Panc1 (cell line): ENCODE measurements around the gene HMOX1. TPM values are rescaled to one million over a fixed set of nuclear protein-coding genes. Genes with fewer than 3 reads are reported as not detected.

Experiments
- ATAC-seq: fragments of 200-7000 bp; cut with Tn5 transposase; 2 replicates; pipeline ENCODE4 v1.9.1; 2020; ENCODE audit warnings: mild to moderate bottlenecking, moderate library complexity
- BruUV-seq: library from RNA; stranded (reverse); fragments of 400-500 nt; replicated peaks from 2 replicates; lab custom pipeline; 2021; lab: Mats Ljungman, UMichigan
- CTCF ChIA-PET: fragments of 300-600 bp; sonication (Branson Sonifier 250); formaldehyde crosslinking; loops from one replicate; lab custom pipeline; 2022; ENCODE audit warnings: antibody characterized with exemption; lab: Charles Lee
- POLR2A ChIA-PET: fragments of 300-600 bp; sonication (Branson Sonifier 250); formaldehyde crosslinking; loops from one replicate; lab custom pipeline; 2022; ENCODE audit warnings: antibody characterized with exemption; lab: Charles Lee
- DNase-seq: peaks from one replicate; pipeline ENCODE4 v3.0.0-alpha.2; 2010; ENCODE audit warnings: low read depth, low spot score
- H3K27ac ChIP-seq: 2 replicates; pipeline ENCODE4 v1.5.1; 2011; ENCODE audit warnings: mild to moderate bottlenecking, low read length, inconsistent platforms
- H3K27me3 ChIP-seq: fragments of 200-500 bp; sonication (Bioruptor generic); 2 replicates; pipeline ENCODE4 v1.6.0; 2014; ENCODE audit warnings: low read length, inconsistent platforms; ENCODE audit not compliant: control insufficient read depth, insufficient read depth
- H3K36me3 ChIP-seq: fragments of 200-500 bp; sonication (Bioruptor generic); 2 replicates; pipeline ENCODE4 v1.5.1; 2014; ENCODE audit warnings: inconsistent platforms, mild to moderate bottlenecking, low read length, moderate library complexity; ENCODE audit not compliant: control insufficient read depth, insufficient read depth
- H3K4me1 ChIP-seq: 2 replicates; pipeline ENCODE4 v1.5.1; 2011; ENCODE audit warnings: inconsistent platforms, mild to moderate bottlenecking, low read length, moderate library complexity; ENCODE audit not compliant: control insufficient read depth, insufficient read depth
- H3K4me3 ChIP-seq, 2 experiments: 2 replicates each; pipeline ENCODE4 v1.5.1; 2011 to 2012; ENCODE audit warnings: low read depth in 2 of 2, low read length in 2 of 2, mild to moderate bottlenecking in 2 of 2, inconsistent platforms in 1 of 2, moderate library complexity in 1 of 2
- H3K9me3 ChIP-seq: fragments of 200-500 bp; sonication (Bioruptor generic); 2 replicates; pipeline ENCODE4 v1.5.1; 2014; ENCODE audit warnings: low read depth, mild to moderate bottlenecking, inconsistent platforms, low read length, moderate library complexity; ENCODE audit not compliant: control insufficient read depth, insufficient read depth
- POLR2AphosphoS5 ChIP-seq: IDR thresholded peaks from 2 replicates; pipeline ENCODE4 v1.6.1; 2012; ENCODE audit warnings: mild to moderate bottlenecking, low read depth, low read length, moderate library complexity
- SIN3A ChIP-seq: IDR thresholded peaks from 2 replicates; pipeline ENCODE4 v1.6.1; 2012; ENCODE audit warnings: low read depth, mild to moderate bottlenecking, low read length, moderate library complexity, borderline replicate concordance; ENCODE audit not compliant: insufficient read depth
- TCF7L2 ChIP-seq: IDR thresholded peaks from 2 replicates; pipeline ENCODE4 v1.6.1; 2011; ENCODE audit warnings: mild to moderate bottlenecking, low read depth, low read length, inconsistent platforms
- in situ Hi-C: cut with HindIII; loops from 2 replicates; pipeline ENCODE4 v1.10.0; 2016; ENCODE audit warnings: low sequenced_read_pairs, low pct_unique_long_range_greater_than_20kb
- intact Hi-C: fragments of 100-400 bp; cut with micrococcal nuclease; formaldehyde crosslinking; loops from one replicate; pipeline ENCODE4 v1.10.0; 2022; ENCODE audit not compliant: unreplicated experiment
- total RNA-seq: library from RNA; stranded (reverse); gene quantifications from one replicate; pipeline ENCODE4 v1.2.1, GENCODE V29; 2021; ENCODE audit not compliant: unreplicated experiment
- TF ChIP-seq, protein P1 (sequence below), 2 experiments: IDR thresholded peaks; 2 replicates each; pipeline ENCODE4 v1.6.1; 2011 to 2012; ENCODE audit warnings: low read depth in 2 of 2, control low read depth in 1 of 2, low read length in 1 of 2, mild to moderate bottlenecking in 1 of 2, moderate library complexity in 1 of 2; ENCODE audit not compliant: insufficient read depth in 1 of 2
- TF ChIP-seq, protein P2 (sequence below): fragments of 450-650 bp; IDR thresholded peaks from 2 replicates; pipeline ENCODE4 v1.5.1; 2017; ENCODE audit warnings: mild to moderate bottlenecking

HMOX1 gene
- total RNA-seq, 1 experiment from 2014 or later = 105 TPM

DNA sequence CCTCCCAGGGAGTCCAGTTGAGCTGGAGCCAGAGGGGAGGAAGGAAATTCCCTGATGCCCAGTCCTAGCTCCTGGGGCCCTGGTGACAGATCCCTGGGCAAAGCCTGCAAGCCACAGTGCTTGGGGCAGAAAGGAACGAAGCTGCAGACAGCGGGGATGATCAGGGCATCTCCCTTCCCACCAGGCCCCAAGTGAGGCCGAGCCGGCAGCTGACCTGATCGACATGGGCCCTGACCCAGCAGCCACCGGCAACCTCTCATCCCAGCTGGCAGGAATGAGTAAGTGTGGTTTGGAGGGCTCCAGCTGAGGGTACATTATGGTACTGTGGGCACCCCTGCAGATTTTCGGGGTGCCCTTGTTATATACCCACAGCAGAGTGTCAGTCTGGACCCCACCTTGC, 47.7 kb upstream of the HMOX1 start:
- CTCF ChIA-PET = no interaction called here
- intact Hi-C loops = no loop called here
- POLR2A ChIA-PET = no interaction called here
- no TSS peak for BruUV-seq
- Histone ChIP-seq H3K27ac (no peak overlapping the region), H3K4me1 (no peaks in the 10 kb centered on the region), H3K4me3 (no peak overlapping the region), H3K9me3 (no peaks in the 10 kb centered on the region), H3K36me3 (no peaks in the 10 kb centered on the region; the same call in 1 of the 2 replicates), H3K27me3 (no peaks in the 10 kb centered on the region)
- DNase-seq = no peak
- no peak for ATAC-seq
- in situ Hi-C loops = no loop called here
- TF ChIP-seq, protein P1, sequence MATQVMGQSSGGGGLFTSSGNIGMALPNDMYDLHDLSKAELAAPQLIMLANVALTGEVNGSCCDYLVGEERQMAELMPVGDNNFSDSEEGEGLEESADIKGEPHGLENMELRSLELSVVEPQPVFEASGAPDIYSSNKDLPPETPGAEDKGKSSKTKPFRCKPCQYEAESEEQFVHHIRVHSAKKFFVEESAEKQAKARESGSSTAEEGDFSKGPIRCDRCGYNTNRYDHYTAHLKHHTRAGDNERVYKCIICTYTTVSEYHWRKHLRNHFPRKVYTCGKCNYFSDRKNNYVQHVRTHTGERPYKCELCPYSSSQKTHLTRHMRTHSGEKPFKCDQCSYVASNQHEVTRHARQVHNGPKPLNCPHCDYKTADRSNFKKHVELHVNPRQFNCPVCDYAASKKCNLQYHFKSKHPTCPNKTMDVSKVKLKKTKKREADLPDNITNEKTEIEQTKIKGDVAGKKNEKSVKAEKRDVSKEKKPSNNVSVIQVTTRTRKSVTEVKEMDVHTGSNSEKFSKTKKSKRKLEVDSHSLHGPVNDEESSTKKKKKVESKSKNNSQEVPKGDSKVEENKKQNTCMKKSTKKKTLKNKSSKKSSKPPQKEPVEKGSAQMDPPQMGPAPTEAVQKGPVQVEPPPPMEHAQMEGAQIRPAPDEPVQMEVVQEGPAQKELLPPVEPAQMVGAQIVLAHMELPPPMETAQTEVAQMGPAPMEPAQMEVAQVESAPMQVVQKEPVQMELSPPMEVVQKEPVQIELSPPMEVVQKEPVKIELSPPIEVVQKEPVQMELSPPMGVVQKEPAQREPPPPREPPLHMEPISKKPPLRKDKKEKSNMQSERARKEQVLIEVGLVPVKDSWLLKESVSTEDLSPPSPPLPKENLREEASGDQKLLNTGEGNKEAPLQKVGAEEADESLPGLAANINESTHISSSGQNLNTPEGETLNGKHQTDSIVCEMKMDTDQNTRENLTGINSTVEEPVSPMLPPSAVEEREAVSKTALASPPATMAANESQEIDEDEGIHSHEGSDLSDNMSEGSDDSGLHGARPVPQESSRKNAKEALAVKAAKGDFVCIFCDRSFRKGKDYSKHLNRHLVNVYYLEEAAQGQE (IDR thresholded peaks at IDR 0.05; ENCODE audit: insufficient read depth in 1 of 2, low read depth in 2 of 2, low read length in 1 of 2) = no peak
- TF ChIP-seq, protein P2, sequence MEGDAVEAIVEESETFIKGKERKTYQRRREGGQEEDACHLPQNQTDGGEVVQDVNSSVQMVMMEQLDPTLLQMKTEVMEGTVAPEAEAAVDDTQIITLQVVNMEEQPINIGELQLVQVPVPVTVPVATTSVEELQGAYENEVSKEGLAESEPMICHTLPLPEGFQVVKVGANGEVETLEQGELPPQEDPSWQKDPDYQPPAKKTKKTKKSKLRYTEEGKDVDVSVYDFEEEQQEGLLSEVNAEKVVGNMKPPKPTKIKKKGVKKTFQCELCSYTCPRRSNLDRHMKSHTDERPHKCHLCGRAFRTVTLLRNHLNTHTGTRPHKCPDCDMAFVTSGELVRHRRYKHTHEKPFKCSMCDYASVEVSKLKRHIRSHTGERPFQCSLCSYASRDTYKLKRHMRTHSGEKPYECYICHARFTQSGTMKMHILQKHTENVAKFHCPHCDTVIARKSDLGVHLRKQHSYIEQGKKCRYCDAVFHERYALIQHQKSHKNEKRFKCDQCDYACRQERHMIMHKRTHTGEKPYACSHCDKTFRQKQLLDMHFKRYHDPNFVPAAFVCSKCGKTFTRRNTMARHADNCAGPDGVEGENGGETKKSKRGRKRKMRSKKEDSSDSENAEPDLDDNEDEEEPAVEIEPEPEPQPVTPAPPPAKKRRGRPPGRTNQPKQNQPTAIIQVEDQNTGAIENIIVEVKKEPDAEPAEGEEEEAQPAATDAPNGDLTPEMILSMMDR = no peak
- TF ChIP-seq TCF7L2 = no peak

DNA sequence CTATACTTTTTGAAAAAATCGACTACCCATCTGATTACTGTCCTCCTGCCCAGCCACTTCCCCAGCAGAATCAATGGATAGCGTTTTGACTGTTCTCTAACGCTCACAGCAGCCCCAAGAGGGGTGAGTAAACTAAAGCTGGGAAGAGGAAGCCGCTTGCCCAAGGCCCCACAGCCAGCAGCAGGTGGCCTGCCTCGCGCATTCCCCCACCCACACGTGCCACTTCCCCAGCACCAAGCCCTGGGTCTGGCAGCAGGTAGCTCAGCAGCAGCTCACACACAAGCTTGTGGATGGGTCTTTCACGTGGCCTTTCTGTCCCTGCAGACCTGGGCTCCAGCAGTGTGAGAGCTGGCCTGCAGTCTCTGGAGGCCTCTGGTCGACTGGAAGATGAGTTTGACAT, 46.9 kb upstream of the HMOX1 start:
- TF ChIP-seq TCF7L2 = no peak
- no peak for TF ChIP-seq POLR2AphosphoS5
- TF ChIP-seq, protein P2 = no peak
- TF ChIP-seq, protein P1 (IDR thresholded peaks at IDR 0.05; ENCODE audit: insufficient read depth in 1 of 2, low read depth in 2 of 2, low read length in 1 of 2) = no peak
- no peak for TF ChIP-seq SIN3A
- ATAC-seq (no peak; the same call in 1 of the 2 replicates), DNase-seq (no peak)
- CTCF ChIA-PET = no interaction called here
- in situ Hi-C loops (no loop called here), intact Hi-C loops (no loop called here)
- Histone ChIP-seq H3K36me3 (no peaks in the 10 kb centered on the region; the same call in 1 of the 2 replicates), H3K27ac (no peak overlapping the region), H3K9me3 (no peaks in the 10 kb centered on the region), H3K4me1 (no peaks in the 10 kb centered on the region), H3K4me3 (no peak overlapping the region), H3K27me3 (no peaks in the 10 kb centered on the region)
- BruUV-seq = no TSS peak
- POLR2A ChIA-PET = no interaction called here
